Measurements from ENCODE around the gene COX6B2. TPM values are rescaled to one million over a fixed set of nuclear protein-coding genes. Genes with fewer than 3 reads are reported as not detected.
A peak's percentile ranks its signal among the peaks of the same experiment; 100 is the strongest.

COX6B2 gene
- total and polyA plus RNA-seq, 2 of the 13 experiments (the other 11 are each of a cell fraction or from before 2014, with no cell fraction given) = 0.21 TPM; not detected in 1

GRCh38 chr19:55333870-55334269, 20.6 kb downstream of the COX6B2 start (continued):
- peak; percentile 58 for TF ChIP-seq CREM (IDR thresholded peaks at IDR 0.05)
- TF ChIP-seq CREM (CRISPR knock-in tag; IDR thresholded peaks at IDR 0.05) = no peak
- TF ChIP-seq CBX1 (IDR thresholded peaks at IDR 0.05; ENCODE audit: low read depth) = no peak
- no peak for TF ChIP-seq ZNF720 (CRISPR knock-in tag; IDR thresholded peaks at IDR 0.05)
- TF ChIP-seq MAFG (CRISPR knock-in tag; IDR thresholded peaks at IDR 0.05) = no peak
- no peak for TF ChIP-seq HNRNPL (IDR thresholded peaks at IDR 0.05; ENCODE audit: low read depth, low read length)
- TF ChIP-seq ZNF326 (CRISPR knock-in tag; IDR thresholded peaks at IDR 0.05; ENCODE audit: borderline replicate concordance) = no peak
- TF ChIP-seq PITX1 (CRISPR knock-in tag; IDR thresholded peaks at IDR 0.05) = peak; percentile 73
- no peak for TF ChIP-seq GLMP (CRISPR knock-in tag; IDR thresholded peaks at IDR 0.05; ENCODE audit: borderline replicate concordance)
- TF ChIP-seq KLF6 (CRISPR knock-in tag; IDR thresholded peaks at IDR 0.05) = 0 out of 2 replicates have a peak, but pooled peaks have one; percentile 61
- no peak for TF ChIP-seq CC2D1A (CRISPR knock-in tag; IDR thresholded peaks at IDR 0.05)
- TF ChIP-seq FOXO1 (CRISPR knock-in tag; IDR thresholded peaks at IDR 0.05) = peak; percentile 28; the same call in 1 of the 2 replicates
- peak; percentile 41 for TF ChIP-seq ASH2L (IDR thresholded peaks at IDR 0.05; ENCODE audit: insufficient read length, low read depth, low read length)
- TF ChIP-seq NR2F2 (IDR thresholded peaks at IDR 0.05; ENCODE audit: borderline replicate concordance, low read depth) = no peak
- TF ChIP-seq ZBTB37 (CRISPR knock-in tag; IDR thresholded peaks at IDR 0.05) = no peak
- no peak for TF ChIP-seq RORA (CRISPR knock-in tag; IDR thresholded peaks at IDR 0.05)
- TF ChIP-seq TRIM22 (IDR thresholded peaks at IDR 0.05) = no peak
- TF ChIP-seq ZNF383 (CRISPR knock-in tag; IDR thresholded peaks at IDR 0.05; ENCODE audit: borderline replicate concordance) = no peak
- TF ChIP-seq ZNF354B (CRISPR knock-in tag; IDR thresholded peaks at IDR 0.05) = no peak
- TF ChIP-seq NFYB (CRISPR knock-in tag; IDR thresholded peaks at IDR 0.05) = no peak
- TF ChIP-seq KLF13 (CRISPR knock-in tag; IDR thresholded peaks at IDR 0.05) = no peak
- TF ChIP-seq THAP8 (CRISPR knock-in tag; IDR thresholded peaks at IDR 0.05; ENCODE audit: borderline replicate concordance) = no peak
- TF ChIP-seq ATF7 (IDR thresholded peaks at IDR 0.05) = peak; percentile 65
- peak; percentile 63; the same call in 1 of the 2 replicates for TF ChIP-seq ATF7 (CRISPR knock-in tag; IDR thresholded peaks at IDR 0.05)
- TF ChIP-seq HNF4A (CRISPR knock-in tag; IDR thresholded peaks at IDR 0.05) = peak; percentile 95
- TF ChIP-seq IKZF1 (IDR thresholded peaks at IDR 0.05) = no peak
- TF ChIP-seq ZNF629 (CRISPR knock-in tag; conservative IDR thresholded peaks at IDR 0.05) = peak; percentile 98
- no peak for TF ChIP-seq BCL3 (CRISPR knock-in tag; IDR thresholded peaks at IDR 0.05)
- no peak for TF ChIP-seq ZNF256 (CRISPR knock-in tag; conservative IDR thresholded peaks at IDR 0.05)

Data from HepG2 (cell line).